SK-N-SH (cell line): Measurements from ENCODE around the gene TUBA3E. TPM values are rescaled to one million over a fixed set of nuclear protein-coding genes. Genes with fewer than 3 reads are reported as not detected.
"Not testable (repeated sequence)": the region's sequence is repeated elsewhere in the genome, so short reads cannot be mapped to it uniquely, and the experiment has no call there.

Experiments used
- CTCF ChIA-PET: fragments of 300-600, 350-600 bp; formaldehyde crosslinking; extraction: SDS; loops from one replicate; lab custom pipeline; 2021; lab: Yijun Ruan, JAX
- POLR2A ChIA-PET: fragments of 350-600 bp; sonication (Branson Sonifier 250); formaldehyde crosslinking; extraction: SDS; loops from one replicate; lab custom pipeline; 2020; ENCODE audit warnings: antibody characterized with exemption, inconsistent platforms; lab: Yijun Ruan, JAX
- DNase-seq: peaks from one replicate; pipeline ENCODE4 v3.0.0; 2012
- H2AFZ ChIP-seq: fragments of 200-600 bp; sonication (generic); 2 replicates; pipeline ENCODE4 v1.8.1; 2016; ENCODE audit warnings: antibody characterized with exemption, mild to moderate bottlenecking, low read depth
- H3F3A ChIP-seq: fragments of 200-600 bp; sonication (generic); replicated peaks from 2 replicates; pipeline ENCODE3; 2016; ENCODE audit warnings: antibody characterized with exemption, mild to moderate bottlenecking; ENCODE audit not compliant: insufficient read depth
- H3K27ac ChIP-seq, 2 experiments: fragments of 200-500 bp in 1 of 2; fragments of 200-600 bp in 1 of 2; sonication (Bioruptor generic) in 1 of 2; sonication (generic), shearing (Covaris generic) in 1 of 2; 2 replicates each; pipeline versions ENCODE4 v1.5.1 to v1.6.1; 2014 to 2016; ENCODE audit warnings: low read depth in 2 of 2, inconsistent platforms in 1 of 2, low read length in 1 of 2, mild to moderate bottlenecking in 1 of 2, mixed read lengths in 1 of 2
- H3K27me3 ChIP-seq: fragments of 200-600 bp; sonication (generic), shearing (Covaris generic); 2 replicates; pipeline ENCODE4 v1.6.1; 2016; ENCODE audit warnings: mixed run types; ENCODE audit not compliant: insufficient read depth
- H3K36me3 ChIP-seq, 2 experiments: fragments of 200-500 bp in 1 of 2; fragments of 200-600 bp in 1 of 2; sonication (Bioruptor generic) in 1 of 2; sonication (generic) in 1 of 2; replicated peaks in 1 of 2; 2 replicates each; pipeline versions ENCODE3 to v1.5.1; 2014 to 2016; ENCODE audit warnings: low read length in 1 of 2, mild to moderate bottlenecking in 1 of 2; ENCODE audit not compliant: insufficient read depth in 2 of 2, control insufficient read depth in 1 of 2
- H3K4me1 ChIP-seq, 2 experiments: fragments of 200-500 bp in 1 of 2; fragments of 200-600 bp in 1 of 2; sonication (Bioruptor generic) in 1 of 2; sonication (generic), shearing (Covaris generic) in 1 of 2; 2 replicates each; pipeline versions ENCODE4 v1.5.1 to v1.6.1; 2014 to 2016; ENCODE audit warnings: low read depth in 1 of 2, low read length in 1 of 2, mixed run types in 1 of 2; ENCODE audit not compliant: insufficient read depth in 2 of 2, control insufficient read depth in 1 of 2
- H3K4me2 ChIP-seq: fragments of 200-600 bp; sonication (generic), shearing (Covaris generic); 2 replicates; pipeline ENCODE4 v1.6.1; 2017; ENCODE audit warnings: mixed run types
- H3K4me3 ChIP-seq, 2 experiments: fragments of 200-500 bp in 1 of 2; fragments of 200-600 bp in 1 of 2; sonication (Bioruptor generic) in 1 of 2; sonication (generic), shearing (Covaris generic) in 1 of 2; 2 replicates each; pipeline versions ENCODE4 v1.5.1 to v1.8.1; 2014 to 2016; ENCODE audit warnings: low read depth in 2 of 2, inconsistent platforms in 1 of 2, low read length in 1 of 2, mild to moderate bottlenecking in 1 of 2, mixed read lengths in 1 of 2, moderate library complexity in 1 of 2
- H3K79me2 ChIP-seq: fragments of 200-600 bp; sonication (generic); 2 replicates; pipeline ENCODE4 v1.8.1; 2017; ENCODE audit warnings: mild to moderate bottlenecking; ENCODE audit not compliant: insufficient read depth
- H3K9ac ChIP-seq: fragments of 200-600 bp; sonication (generic); 2 replicates; pipeline ENCODE4 v1.6.1; 2017; ENCODE audit warnings: mixed run types
- H3K9me2 ChIP-seq: fragments of 200-600 bp; sonication (generic); 2 replicates; pipeline ENCODE4 v1.6.1; 2017; ENCODE audit warnings: mixed run types
- H3K9me3 ChIP-seq: fragments of 200-600 bp; sonication (generic); 2 replicates; pipeline ENCODE4 v1.6.1; 2017; ENCODE audit warnings: mixed run types, mild to moderate bottlenecking, moderate library complexity
- H4K20me1 ChIP-seq: fragments of 200-600 bp; sonication (generic); 2 replicates; pipeline ENCODE4 v1.6.1; 2017; ENCODE audit warnings: mild to moderate bottlenecking, mixed run types; ENCODE audit not compliant: insufficient read depth
- WGBS: methylation state at CpG from one replicate; pipeline ENCODE4 v1.1.6; 2017; ENCODE audit warnings: low lambda C conversion rate; 5-methylcytosine and 5-hydroxymethylcytosine counted together
- polyA plus RNA-seq, 3 experiments: library from polyadenylated mRNA; depleted of rRNA; stranded (reverse); fragments of >200 nt; gene quantifications; 2 replicates each; pipeline ENCODE4 v1.2.3, GENCODE V29; 2012

TUBA3E gene
- polyA plus RNA-seq, 1 of the 3 experiments (the other 2 are of a cell fraction), result not detected

DNA sequence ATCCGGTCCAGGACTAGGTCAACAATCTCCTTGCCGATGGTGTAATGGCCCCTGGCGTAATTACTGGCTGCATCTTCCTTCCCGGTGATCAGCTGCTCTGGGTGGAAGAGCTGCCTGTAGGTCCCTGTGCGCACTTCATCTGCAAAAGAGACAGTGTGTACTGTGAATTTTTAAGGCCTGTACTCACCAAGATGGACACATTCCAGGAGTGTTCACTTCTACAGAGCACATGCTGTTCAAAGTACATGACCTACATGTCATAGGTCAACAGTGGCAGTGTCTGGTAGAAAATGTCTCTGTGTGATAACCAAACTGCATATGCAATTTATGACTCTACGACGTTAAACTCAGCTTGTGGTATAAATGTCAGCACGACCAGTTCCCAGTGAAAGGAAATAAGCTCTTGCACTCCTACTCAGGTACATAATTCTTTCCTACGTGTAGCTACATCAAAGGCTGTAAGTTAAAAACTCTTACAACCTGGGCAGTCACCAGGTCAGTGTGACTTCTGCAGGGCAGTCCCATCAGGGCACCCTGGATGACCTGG, 3.1 kb downstream of the TUBA3E start:
- H3K9ac ChIP-seq, DNase-seq, H3K9me3 ChIP-seq, H3K4me3 ChIP-seq, H3F3A ChIP-seq, H3K27ac ChIP-seq, CTCF ChIA-PET, H2AFZ ChIP-seq, H3K4me2 ChIP-seq, POLR2A ChIA-PET, H3K27me3 ChIP-seq, H3K79me2 ChIP-seq, H3K9me2 ChIP-seq, H4K20me1 ChIP-seq, H3K4me1 ChIP-seq, H3K36me3 ChIP-seq: not testable (repeated sequence)
- WGBS, result 89% methylated on average over 8 of the region's 9 CpGs

DNA sequence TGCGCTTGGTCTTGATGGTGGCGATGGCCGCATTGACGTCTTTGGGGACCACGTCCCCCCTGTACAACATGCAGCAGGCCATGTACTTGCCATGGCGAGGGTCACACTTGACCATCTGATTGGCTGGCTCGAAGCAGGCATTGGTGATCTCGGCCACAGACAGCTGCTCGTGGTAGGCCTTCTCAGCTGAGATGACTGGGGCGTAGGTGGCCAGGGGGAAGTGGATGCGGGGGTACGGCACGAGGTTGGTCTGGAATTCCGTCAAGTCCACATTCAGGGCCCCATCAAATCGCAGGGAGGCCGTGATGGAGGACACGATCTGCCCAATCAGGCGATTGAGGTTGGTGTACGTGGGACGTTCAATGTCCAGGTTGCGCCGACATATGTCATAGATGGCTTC, 4.4 kb downstream of the TUBA3E start:
- H3F3A ChIP-seq, H3K27ac ChIP-seq, H3K4me3 ChIP-seq, H3K4me1 ChIP-seq, CTCF ChIA-PET, H3K79me2 ChIP-seq, H3K9ac ChIP-seq, H4K20me1 ChIP-seq, H3K9me3 ChIP-seq, H3K36me3 ChIP-seq, H3K4me2 ChIP-seq, H3K27me3 ChIP-seq, H3K9me2 ChIP-seq, H2AFZ ChIP-seq, DNase-seq, POLR2A ChIA-PET: not testable (repeated sequence)
- 88% methylated on average over 19 of the region's 22 CpGs for WGBS

DNA sequence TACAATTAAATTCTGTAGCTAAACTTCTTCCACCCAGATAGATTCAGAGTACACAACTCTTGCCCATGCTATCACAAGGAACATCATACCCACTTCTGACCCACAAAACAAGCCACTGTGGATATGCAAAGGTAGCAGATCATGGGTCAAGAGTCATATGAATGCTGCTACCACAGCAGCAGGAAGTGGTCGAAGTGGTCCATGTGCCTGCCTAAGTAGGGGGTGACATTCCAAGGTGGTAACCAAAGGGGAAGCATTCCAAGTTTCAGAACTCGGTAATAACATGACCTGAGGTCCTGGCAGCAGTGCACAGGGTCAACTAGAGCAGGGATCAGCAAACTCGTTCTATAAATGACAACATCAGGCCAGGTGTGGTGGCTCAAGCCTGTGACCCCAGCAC, 5.8 kb downstream of the TUBA3E start:
- DNase-seq, H3F3A ChIP-seq, H2AFZ ChIP-seq, H3K4me3 ChIP-seq, CTCF ChIA-PET, H3K4me2 ChIP-seq, POLR2A ChIA-PET, H3K27ac ChIP-seq, H3K4me1 ChIP-seq, H3K27me3 ChIP-seq, H3K36me3 ChIP-seq, H4K20me1 ChIP-seq, H3K9me3 ChIP-seq, H3K9ac ChIP-seq, H3K79me2 ChIP-seq, H3K9me2 ChIP-seq: not testable (repeated sequence)
- WGBS, result 83% methylated on average over 3 of the region's 3 CpGs

DNA sequence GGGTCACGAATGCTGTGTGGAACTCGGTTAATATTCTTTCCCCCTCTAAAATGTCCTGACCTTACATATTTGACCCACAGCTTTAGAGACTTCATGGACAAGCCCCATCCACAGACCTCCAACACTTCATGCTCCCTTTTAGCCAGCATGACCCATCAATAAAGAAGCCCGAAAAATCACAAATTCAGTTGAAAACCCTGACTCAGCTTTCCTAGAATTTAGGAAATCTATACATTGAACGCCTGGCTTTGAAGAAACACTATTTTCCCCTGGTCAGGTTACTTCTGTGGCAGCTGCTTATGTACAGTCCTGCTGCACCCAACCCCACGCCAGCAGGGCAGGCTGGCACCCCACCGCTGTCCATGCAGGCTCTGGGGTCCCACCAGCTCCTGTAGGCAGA, 6.9 kb downstream of the TUBA3E start:
- H4K20me1 ChIP-seq, H3K9ac ChIP-seq, H3K4me3 ChIP-seq, H3K27ac ChIP-seq, H3K4me1 ChIP-seq, H3K9me2 ChIP-seq, H3K27me3 ChIP-seq, H3K4me2 ChIP-seq, H3K36me3 ChIP-seq, DNase-seq, H3F3A ChIP-seq, H2AFZ ChIP-seq, H3K9me3 ChIP-seq, H3K79me2 ChIP-seq, POLR2A ChIA-PET, CTCF ChIA-PET: not testable (repeated sequence)
- 92% methylated on average over 6 of the region's 6 CpGs for WGBS
